H9 (cell line): ENCODE results near the gene FANCC. TPM values are rescaled to one million over a fixed set of nuclear protein-coding genes. Genes with fewer than 3 reads are reported as not detected.

Source experiments
- DNase-seq: peaks from one replicate; pipeline ENCODE4 v3.0.0-alpha.2; 2017
- H2AFZ ChIP-seq: one replicate; pipeline ENCODE4 v1.6.1; 2013; ENCODE audit warnings: mild to moderate bottlenecking, low read length, control low read depth, moderate library complexity
- H2AK5ac ChIP-seq: 2 replicates; pipeline ENCODE4 v1.6.1; 2013; ENCODE audit warnings: low read length, control low read depth, mixed read lengths; ENCODE audit not compliant: insufficient read length
- H2BK120ac ChIP-seq: one replicate; pipeline ENCODE4 v1.6.1; 2013; ENCODE audit warnings: low read depth, mild to moderate bottlenecking, low read length, control low read depth, inconsistent platforms; ENCODE audit not compliant: poor library complexity, severe bottlenecking
- H2BK12ac ChIP-seq: 2 replicates; pipeline ENCODE4 v1.6.1; 2013; ENCODE audit warnings: low read length, control low read depth, mixed read lengths, low read depth; ENCODE audit not compliant: insufficient read length
- H2BK15ac ChIP-seq: 2 replicates; pipeline ENCODE4 v1.6.1; 2013; ENCODE audit warnings: low read depth, low read length, control low read depth
- H2BK20ac ChIP-seq: one replicate; pipeline ENCODE4 v1.6.1; 2013; ENCODE audit warnings: low read depth, mild to moderate bottlenecking, low read length, control low read depth, inconsistent platforms; ENCODE audit not compliant: poor library complexity, severe bottlenecking
- H2BK5ac ChIP-seq: 2 replicates; pipeline ENCODE4 v1.6.1; 2013; ENCODE audit warnings: low read length, control low read depth, mixed read lengths; ENCODE audit not compliant: insufficient read length
- H3K14ac ChIP-seq: 2 replicates; pipeline ENCODE4 v1.6.1; 2013; ENCODE audit warnings: low read length, control low read depth; ENCODE audit not compliant: insufficient read depth
- H3K18ac ChIP-seq: 2 replicates; pipeline ENCODE4 v1.6.1; 2013; ENCODE audit warnings: low read depth, mild to moderate bottlenecking, mixed read lengths, low read length, control low read depth; ENCODE audit not compliant: insufficient read length
- H3K23ac ChIP-seq: 2 replicates; pipeline ENCODE4 v1.6.1; 2013; ENCODE audit warnings: low read length, control low read depth, mixed read lengths, low read depth; ENCODE audit not compliant: insufficient read length
- H3K23me2 ChIP-seq: 2 replicates; pipeline ENCODE4 v1.6.1; 2013; ENCODE audit warnings: low read depth, mild to moderate bottlenecking, mixed read lengths, low read length, control low read depth; ENCODE audit not compliant: insufficient read length, poor library complexity, severe bottlenecking
- H3K27ac ChIP-seq: 2 replicates; pipeline ENCODE4 v1.5.1; 2013; ENCODE audit warnings: low read length, control low read depth, mixed read lengths, low read depth; ENCODE audit not compliant: insufficient read length
- H3K27me3 ChIP-seq: 2 replicates; pipeline ENCODE4 v1.6.1; 2013; ENCODE audit warnings: low read length, control low read depth, inconsistent platforms; ENCODE audit not compliant: insufficient read depth
- H3K4ac ChIP-seq: 2 replicates; pipeline ENCODE4 v1.6.1; 2013; ENCODE audit warnings: low read depth, mild to moderate bottlenecking, control low read depth, inconsistent platforms, low read length, moderate library complexity
- H3K4me1 ChIP-seq: 2 replicates; pipeline ENCODE4 v1.6.1; 2013; ENCODE audit warnings: low read length, control low read depth, inconsistent platforms; ENCODE audit not compliant: insufficient read depth
- H3K4me2 ChIP-seq: 2 replicates; pipeline ENCODE4 v1.6.1; 2013; ENCODE audit warnings: low read length, control low read depth, mixed read lengths; ENCODE audit not compliant: insufficient read length, insufficient read depth
- H3K56ac ChIP-seq: 2 replicates; pipeline ENCODE4 v1.6.1; 2013; ENCODE audit warnings: low read depth, mild to moderate bottlenecking, mixed read lengths, low read length, control low read depth; ENCODE audit not compliant: insufficient read length
- H3K79me1 ChIP-seq: 2 replicates; pipeline ENCODE4 v1.6.1; 2013; ENCODE audit warnings: low read depth, mild to moderate bottlenecking, moderate library complexity, low read length, control low read depth, inconsistent platforms; ENCODE audit not compliant: insufficient read depth, poor library complexity, severe bottlenecking
- H3K79me2 ChIP-seq: 2 replicates; pipeline ENCODE4 v1.6.1; 2013; ENCODE audit warnings: low read length, control low read depth, inconsistent platforms; ENCODE audit not compliant: insufficient read depth
- H3K9ac ChIP-seq: 2 replicates; pipeline ENCODE4 v1.6.1; 2013; ENCODE audit warnings: low read length, control low read depth, mixed read lengths; ENCODE audit not compliant: insufficient read length; ENCODE audit errors: extremely low read depth
- H3K9me3 ChIP-seq: one replicate; pipeline ENCODE4 v1.6.1; 2013; ENCODE audit warnings: low read depth, low read length, inconsistent platforms; ENCODE audit not compliant: control insufficient read depth
- H3T11ph ChIP-seq: one replicate; pipeline ENCODE4 v1.6.1; 2013; ENCODE audit warnings: mild to moderate bottlenecking, low read length, control low read depth, inconsistent platforms
- H4K20me1 ChIP-seq: one replicate; pipeline ENCODE4 v1.6.1; 2013; ENCODE audit not compliant: control insufficient read depth, insufficient read length, insufficient read depth
- H4K5ac ChIP-seq: 2 replicates; pipeline ENCODE4 v1.6.1; 2013; ENCODE audit warnings: low read depth, mild to moderate bottlenecking, mixed read lengths, low read length, control low read depth; ENCODE audit not compliant: insufficient read length
- H4K8ac ChIP-seq: replicated peaks from 2 replicates; pipeline ENCODE4 v1.6.1; 2013; ENCODE audit warnings: low read length, control low read depth, mixed read lengths, low read depth; ENCODE audit not compliant: insufficient read length
- H4K91ac ChIP-seq: 2 replicates; pipeline ENCODE4 v1.6.1; 2013; ENCODE audit warnings: low read depth, mild to moderate bottlenecking, moderate library complexity, mixed read lengths, low read length, control low read depth; ENCODE audit not compliant: insufficient read length
- H3K27ac Mint-ChIP-seq, 3 experiments: 2 replicates in 2 of 3; 3 replicates in 1 of 3; pipeline ENCODE4 v1.8.0; 2020 to 2021; ENCODE audit warnings: mixed read lengths in 3 of 3, mild to moderate bottlenecking in 1 of 3, moderate library complexity in 1 of 3
- H3K27me3 Mint-ChIP-seq: 2 replicates; pipeline ENCODE4 v1.8.0; 2021; ENCODE audit warnings: low read depth, mild to moderate bottlenecking, moderate library complexity, mixed read lengths
- H3K36me3 Mint-ChIP-seq, 3 experiments: 2 replicates in 2 of 3; 3 replicates in 1 of 3; pipeline ENCODE4 v1.8.0; 2020 to 2021; ENCODE audit warnings: low read depth in 3 of 3, mixed read lengths in 3 of 3; ENCODE audit not compliant: insufficient read depth in 1 of 3
- H3K4me1 Mint-ChIP-seq, 2 experiments: 2 replicates each; pipeline ENCODE4 v1.8.0; 2020; ENCODE audit warnings: mixed read lengths in 2 of 2
- H3K4me3 Mint-ChIP-seq, 2 experiments: 2 replicates in 1 of 2; 3 replicates in 1 of 2; pipeline ENCODE4 v1.8.0; 2020 to 2021; ENCODE audit warnings: mild to moderate bottlenecking in 2 of 2, mixed read lengths in 2 of 2, moderate library complexity in 1 of 2
- H3K9me3 Mint-ChIP-seq, 2 experiments: 2 replicates in 1 of 2; 3 replicates in 1 of 2; pipeline ENCODE4 v1.8.0; 2020; ENCODE audit warnings: mild to moderate bottlenecking in 2 of 2, mixed read lengths in 2 of 2, moderate library complexity in 1 of 2
- CTCF ChIP-seq: fragments of 200-600 bp; sonication (generic); conservative IDR thresholded peaks from 3 replicates; pipeline ENCODE4 v1.8.0; 2021; ENCODE audit warnings: antibody characterized with exemption, mild to moderate bottlenecking
- WGBS: extraction: QIAGEN DNeasy Blood & Tissue Kit; methylation state at CpG from one replicate; pipeline ENCODE4 v1.1.7; 2013; ENCODE audit warnings: missing lambda C conversion rate, low lambda C conversion rate, mixed read lengths; ENCODE audit not compliant: insufficient read length; ENCODE audit errors: extremely low coverage; 5-methylcytosine and 5-hydroxymethylcytosine counted together
- total RNA-seq: library from RNA; stranded (reverse); gene quantifications from 2 replicates; pipeline ENCODE4 v1.2.1, GENCODE V29; 2021

FANCC gene
- total RNA-seq, 1 experiment from 2014 or later, result 14.6 TPM

DNA sequence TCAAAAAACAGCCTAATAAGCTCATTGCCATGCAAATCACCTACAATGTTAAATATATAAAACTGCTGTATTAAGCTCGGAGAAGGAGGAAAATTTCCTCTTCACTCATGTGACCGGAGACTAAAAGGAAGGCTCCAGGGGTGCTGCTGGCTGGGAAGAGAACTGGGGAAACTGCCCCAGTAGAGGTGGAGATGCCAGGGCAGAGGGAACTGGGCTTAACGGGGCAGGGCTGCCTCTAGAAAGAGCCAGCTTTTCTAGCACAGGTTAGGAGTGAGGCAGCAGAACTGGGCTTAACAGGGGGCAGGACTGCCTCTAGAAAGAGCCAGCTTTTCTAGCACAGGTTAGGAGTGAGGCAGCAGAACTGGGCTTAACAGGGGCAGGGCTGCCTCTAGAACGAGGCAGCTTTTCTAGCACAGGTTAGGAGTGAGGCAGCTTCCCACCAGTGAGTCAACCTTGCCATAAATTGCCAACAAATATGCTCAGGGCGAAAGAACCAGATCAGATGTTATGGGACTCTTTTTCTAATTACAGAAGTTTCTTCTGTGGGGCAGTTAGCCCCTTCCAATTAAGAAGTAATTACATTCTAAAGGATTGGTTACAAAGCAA lies 115.3 kb downstream of the FANCC start:
- H2AFZ ChIP-seq, result no peak overlapping the region
- no peak overlapping the region for H3K18ac ChIP-seq
- Mint-ChIP-seq H3K27ac (peak overlapping the region in 1 of 3 experiments; percentile 16; a peak in 2 of 7 replicates), H3K36me3 (no peaks in the 10 kb centered on the region), H3K4me1 (peaks cover 8 to 16% of the 10 kb centered on the region in 2 experiments; a peak in 3 of 4 replicates), H3K27me3 (no peaks in the 10 kb centered on the region), H3K9me3 (no peaks in the 10 kb centered on the region), H3K4me3 (no peak overlapping the region)
- H4K20me1 ChIP-seq, result no peaks in the 10 kb centered on the region
- no peak overlapping the region for H2BK120ac ChIP-seq
- no peak overlapping the region for H3K27ac ChIP-seq
- H3K79me1 ChIP-seq, result no peaks in the 10 kb centered on the region
- H2BK5ac ChIP-seq, result no peak overlapping the region
- H3K56ac ChIP-seq, result no peak overlapping the region
- no peaks in the 10 kb centered on the region for H3K9me3 ChIP-seq
- no peak overlapping the region for H2BK20ac ChIP-seq
- no peak overlapping the region for H3K23ac ChIP-seq
- H3K4me2 ChIP-seq, result no peak overlapping the region
- no peaks in the 10 kb centered on the region for H3K27me3 ChIP-seq
- WGBS, result no CpG with 5 or more reads among the region's 5 CpGs
- H4K8ac ChIP-seq, result no peak overlapping the region
- H3T11ph ChIP-seq, result no peak overlapping the region
- H3K23me2 ChIP-seq, result peaks cover 2% of the 10 kb centered on the region
- H2BK12ac ChIP-seq, result no peak overlapping the region
- H3K9ac ChIP-seq, result no peak overlapping the region
- H4K5ac ChIP-seq, result no peak overlapping the region
- no peak overlapping the region for H2BK15ac ChIP-seq
- DNase-seq, result no peak
- no peak overlapping the region for H2AK5ac ChIP-seq
- no peak overlapping the region for H4K91ac ChIP-seq
- H3K4ac ChIP-seq, result no peak overlapping the region
- TF ChIP-seq CTCF, result no peak
- H3K79me2 ChIP-seq, result no peaks in the 10 kb centered on the region
- no peak overlapping the region for H3K14ac ChIP-seq
- H3K4me1 ChIP-seq, result no peaks in the 10 kb centered on the region
